Hypothalamus (tissue), 51 donors: ENCODE results near the gene SOD2.
"Not testable (repeated sequence)": the region's sequence is repeated elsewhere in the genome, so short reads cannot be mapped to it uniquely, and the experiment has no call there.

Experiments
- DNase-seq, 51 donors: peaks; one replicate each; lab custom pipeline; 2025; lab: John Stamatoyannopoulos, UW

The SOD2 gene

GRCh38 chr6:159716247-159717096 is 23.4 kb upstream of the SOD2 start:
- DNase-seq = peak in 11 of 51 donors; percentile 9 to 49 (median 30)

DNA sequence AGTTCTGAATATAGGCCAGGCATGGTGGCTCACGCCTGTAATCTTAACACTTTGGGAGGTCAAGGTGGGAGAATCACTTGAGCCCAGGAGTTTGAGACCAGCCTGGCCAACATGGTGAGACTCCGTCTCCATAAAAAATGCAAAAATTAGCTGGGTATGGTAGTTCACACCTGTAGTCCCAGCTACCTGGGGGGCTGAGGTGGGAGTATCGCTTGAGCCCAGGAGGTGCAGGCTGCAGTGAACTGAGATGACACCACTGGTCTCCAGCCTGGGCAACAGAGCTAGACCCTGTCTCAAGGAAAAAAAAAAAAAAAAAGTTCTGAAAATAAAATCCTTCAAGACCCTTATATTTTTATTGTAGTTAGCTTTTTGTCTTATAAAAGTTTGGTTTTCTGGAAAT is 22.6 kb upstream of the SOD2 start:
- DNase-seq = no peak

GRCh38 chr6:159715166-159715565 is 22.1 kb upstream of the SOD2 start:
- no peak for DNase-seq

DNA sequence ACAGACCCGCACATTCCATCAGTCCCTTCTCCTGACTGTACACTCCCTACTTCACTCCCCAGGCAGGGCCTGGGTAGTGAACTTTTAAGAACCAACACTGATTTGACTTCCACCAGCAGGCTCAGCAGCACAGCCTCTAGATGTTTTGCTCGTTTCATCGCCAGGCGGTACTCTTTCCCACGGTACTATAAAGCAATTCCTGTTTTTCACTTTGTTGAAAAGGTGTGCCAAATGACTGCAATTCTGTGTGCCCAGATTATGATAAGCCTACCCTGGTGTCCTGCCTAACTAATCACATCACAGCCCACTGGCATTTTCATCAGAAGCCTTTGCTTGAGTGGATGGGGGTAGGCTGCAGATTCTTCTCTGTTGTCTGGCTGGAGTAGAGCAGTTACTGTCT is 21.4 kb upstream of the SOD2 start:
- no peak for DNase-seq

GRCh38 chr6:159713984-159714383 is 20.9 kb upstream of the SOD2 start:
- no peak for DNase-seq

GRCh38 chr6:159712389-159712788 is 19.3 kb upstream of the SOD2 start:
- DNase-seq = not testable (repeated sequence)

GRCh38 chr6:159710603-159711002 is 17.6 kb upstream of the SOD2 start:
- DNase-seq = not testable (repeated sequence)

DNA sequence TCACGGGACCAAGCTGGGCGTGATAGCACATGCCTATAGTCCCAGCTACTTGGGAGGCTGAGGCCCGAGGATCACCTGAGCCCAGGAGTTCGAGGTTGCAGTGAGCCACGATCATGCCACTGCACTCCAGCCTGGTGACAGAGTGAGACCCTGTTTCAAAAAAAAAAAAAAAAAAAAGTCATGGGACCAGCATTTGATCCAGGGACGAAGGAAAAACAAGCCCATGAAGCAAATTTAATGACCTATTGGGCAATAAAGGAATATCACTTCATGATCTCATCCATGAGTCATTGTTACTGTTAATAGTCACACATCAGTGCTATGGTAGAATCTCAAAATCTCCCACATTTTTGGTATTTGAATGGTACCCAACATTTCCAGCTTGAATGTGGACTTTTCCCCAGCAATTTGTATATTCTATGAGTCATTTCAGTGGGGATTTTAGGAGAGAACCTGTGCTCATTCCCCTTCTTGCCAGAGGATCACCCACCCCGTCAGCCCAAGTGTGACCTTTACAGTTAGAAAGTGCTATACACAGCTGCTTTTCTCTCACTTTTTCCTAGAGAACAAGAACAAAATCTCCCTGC is 8.5 kb upstream of the SOD2 start:
- no peak for DNase-seq

DNA sequence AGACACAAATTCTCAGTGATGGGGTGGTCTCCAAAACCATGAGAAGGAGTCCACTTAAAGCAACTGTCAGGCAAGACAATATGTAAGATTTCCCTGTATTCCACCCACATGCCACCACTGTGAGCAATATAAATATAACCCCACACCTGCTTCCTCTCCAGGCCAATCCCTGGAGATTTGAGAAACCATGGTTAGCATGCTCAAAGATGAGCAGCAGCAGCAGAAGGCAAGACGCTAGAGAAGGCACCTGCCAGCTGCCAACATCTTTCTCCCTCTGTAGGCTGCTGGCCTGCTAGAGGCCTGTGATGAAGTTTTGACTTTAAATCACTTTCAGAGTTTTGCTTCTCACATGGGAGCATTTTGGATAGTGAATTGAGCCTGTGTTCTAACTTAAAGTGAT is 7.9 kb upstream of the SOD2 start:
- no peak for DNase-seq

GRCh38 chr6:159695984-159696383 is 2.9 kb upstream of the SOD2 start:
- DNase-seq = no peak

DNA sequence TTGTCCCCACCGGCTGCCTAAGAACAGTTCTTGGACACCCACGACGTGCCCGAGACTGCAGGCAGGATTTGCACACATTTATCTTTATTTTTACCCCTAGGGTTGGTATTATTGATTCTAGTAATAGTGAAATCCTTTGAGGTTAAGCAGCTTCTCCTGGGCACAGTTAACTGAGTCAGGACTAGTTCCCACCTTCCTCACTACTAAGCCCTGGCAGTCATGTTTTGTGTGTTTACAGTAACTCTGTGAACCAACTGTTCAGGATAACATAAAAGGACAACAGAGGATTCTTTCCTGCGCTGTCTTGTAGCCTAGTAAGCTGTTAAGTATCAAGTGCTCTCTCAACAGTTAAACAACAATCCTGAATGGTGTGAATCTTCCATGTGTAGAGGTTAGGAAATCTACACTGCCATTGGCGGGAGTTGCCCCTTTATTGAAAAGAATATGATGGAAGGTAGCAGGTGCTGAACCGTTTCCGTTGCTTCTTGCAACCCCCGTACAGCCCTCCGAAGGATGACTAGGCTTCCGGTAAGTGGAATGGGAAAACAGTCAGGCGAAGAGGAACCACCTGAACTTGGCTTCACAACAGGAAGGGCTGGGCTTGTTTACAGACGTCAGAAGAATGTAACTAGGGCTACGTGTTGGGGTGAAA is 979 bp upstream of the SOD2 start:
- DNase-seq = peak in 1 of 51 donors; percentile 11

DNA sequence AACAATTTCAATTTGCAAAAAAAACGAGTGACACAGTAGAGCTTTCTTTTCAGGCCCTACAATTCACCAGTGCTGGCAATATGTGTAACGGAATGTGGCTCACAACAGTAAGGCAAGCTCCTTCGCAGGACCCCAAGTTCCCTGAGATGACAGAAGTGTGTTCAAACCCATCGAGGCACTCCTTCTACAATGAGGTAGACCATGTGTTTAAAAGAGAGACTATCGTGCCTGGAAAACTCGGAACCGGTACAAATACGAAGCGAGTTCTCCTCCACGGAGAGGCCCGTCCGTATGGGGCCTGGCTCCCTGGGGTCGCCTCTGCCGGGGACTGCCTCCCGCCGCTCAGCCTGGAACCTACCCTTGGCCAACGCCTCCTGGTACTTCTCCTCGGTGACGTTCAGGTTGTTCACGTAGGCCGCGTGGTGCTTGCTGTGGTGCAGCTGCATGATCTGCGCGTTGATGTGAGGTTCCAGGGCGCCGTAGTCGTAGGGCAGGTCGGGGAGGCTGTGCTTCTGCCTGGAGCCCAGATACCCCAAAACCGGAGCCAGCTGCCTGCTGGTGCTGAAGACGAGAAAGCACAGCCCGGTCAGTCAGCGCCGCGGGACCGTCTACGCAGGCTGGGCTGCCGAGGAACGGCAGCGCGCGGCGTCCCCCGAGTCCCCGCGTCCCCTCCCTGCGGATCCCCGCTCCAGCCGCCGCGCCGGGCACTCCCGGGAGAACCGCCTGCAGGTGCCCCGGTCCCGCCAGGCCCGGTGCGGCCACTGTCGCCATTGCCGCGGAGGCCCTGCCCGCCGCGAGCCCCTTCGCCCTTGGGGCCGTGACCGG is 526 bp downstream of the SOD2 start:
- DNase-seq = peak in 30 of 51 donors; percentile 17 to 72 (median 42)

DNA sequence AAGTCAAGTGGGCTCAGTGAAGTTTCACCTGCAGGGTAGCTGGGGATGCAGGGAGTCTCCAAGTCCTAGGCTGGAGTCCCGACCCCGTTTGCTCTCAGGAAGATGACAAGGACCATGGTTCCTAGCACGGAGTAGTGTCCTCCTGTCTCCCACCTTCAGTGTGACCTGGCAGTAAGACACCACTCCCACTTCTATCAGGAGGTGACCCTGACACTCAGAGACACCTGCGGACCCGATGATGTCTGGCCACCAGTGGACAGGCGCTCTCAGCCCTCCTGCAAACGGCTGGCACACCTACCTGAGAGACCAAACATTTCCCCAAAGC is 1.1 kb downstream of the SOD2 start:
- DNase-seq = no peak

GRCh38 chr6:159691133-159691962 is 1.7 kb downstream of the SOD2 start:
- peak in 4 of 51 donors; percentile 9 to 63 (median 20) for DNase-seq

- DNase-seq = not testable (repeated sequence)
These were observed 2.9 kb downstream of the SOD2 start for GRCh38 chr6:159690135-159690534.

DNA sequence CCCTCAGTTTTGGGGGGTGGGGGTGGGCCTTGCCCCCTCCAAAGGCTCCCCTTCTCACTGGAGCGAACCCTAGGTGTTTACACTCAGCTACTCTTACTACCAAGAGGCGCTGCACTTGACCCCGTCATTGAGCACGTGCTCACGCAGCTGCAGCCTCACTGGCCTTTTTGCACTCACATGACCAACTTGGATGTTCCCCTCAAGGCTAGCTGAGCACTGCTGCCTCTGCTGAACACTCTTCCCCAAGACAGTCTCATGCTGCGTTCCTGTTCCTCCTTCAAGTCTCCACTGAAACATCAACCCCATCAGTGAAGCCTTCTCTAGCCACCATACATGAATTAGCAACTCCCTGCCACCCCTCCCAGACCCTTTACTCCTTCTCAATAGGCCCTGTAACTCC is 4.0 kb downstream of the SOD2 start:
- no peak for DNase-seq

DNA sequence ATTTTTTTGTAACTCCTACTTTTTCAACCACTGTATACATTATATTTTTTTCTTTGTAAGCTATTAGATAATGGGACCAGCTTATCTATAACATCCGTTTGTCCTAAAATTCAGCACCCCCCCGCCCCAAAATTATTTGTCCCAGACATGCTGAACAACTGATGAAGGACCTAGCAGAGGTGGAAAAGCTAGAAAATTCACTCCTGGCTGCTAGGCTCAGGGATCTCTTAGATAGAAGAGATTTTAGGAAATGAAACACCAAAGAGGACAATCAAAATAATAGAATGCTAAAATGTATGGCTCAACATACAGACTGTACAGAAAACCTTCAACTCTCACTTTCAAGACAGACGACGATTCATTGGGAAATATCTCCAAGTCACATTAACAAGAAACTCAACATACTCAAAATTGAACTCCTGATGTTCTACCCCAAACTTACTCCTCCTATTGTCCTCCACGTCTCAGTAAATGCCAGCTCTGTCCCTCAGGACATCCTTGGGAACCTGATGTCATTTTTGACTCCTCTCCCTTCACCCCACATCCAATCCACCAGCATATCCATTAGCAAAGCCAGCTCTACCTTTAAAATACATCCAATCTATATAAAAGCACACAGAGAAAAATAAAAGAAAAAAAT is 4.7 kb downstream of the SOD2 start:
- DNase-seq = no peak

DNA sequence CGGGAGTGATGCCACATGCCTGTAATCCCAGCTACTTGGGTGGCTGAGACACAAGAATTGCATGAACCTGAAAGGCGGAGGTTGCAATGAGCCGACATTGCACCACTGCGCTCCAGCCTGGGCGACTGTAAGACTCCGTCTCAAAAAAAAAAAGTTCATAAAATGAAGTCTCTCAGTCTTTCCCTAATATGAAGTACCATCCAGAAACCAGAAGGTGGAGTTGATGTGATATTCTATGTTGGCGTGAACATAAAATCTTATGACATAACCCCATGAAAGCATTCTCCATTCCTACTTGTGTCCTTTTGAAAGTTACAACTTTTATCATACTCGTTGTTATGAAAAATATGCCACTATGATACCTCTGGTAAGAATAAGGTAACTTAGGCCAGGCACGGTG is 5.7 kb downstream of the SOD2 start:
- no peak for DNase-seq

DNA sequence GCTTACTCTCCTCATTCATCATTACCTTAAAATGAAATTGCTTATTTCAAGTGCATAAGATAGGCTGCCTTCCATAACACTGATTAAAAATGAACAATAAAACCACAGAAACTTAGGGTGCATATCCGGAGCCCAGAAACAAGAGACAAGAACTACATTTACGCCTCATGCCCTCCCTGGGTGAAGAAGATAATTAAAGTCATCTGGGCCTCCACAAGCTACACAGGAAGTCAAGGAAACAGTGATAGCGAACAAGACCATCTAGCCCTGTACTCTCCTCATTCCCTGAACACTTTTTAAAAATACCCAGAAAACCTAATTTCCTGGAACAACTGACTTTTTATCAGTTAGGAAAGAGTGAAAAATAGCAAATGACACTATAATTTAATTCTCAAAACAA is 6.3 kb downstream of the SOD2 start:
- no peak for DNase-seq

- no peak for DNase-seq
These were observed 7.0 kb downstream of the SOD2 start for GRCh38 chr6:159686040-159686439.
